NT2/D1 (cell line): ENCODE measurements around the gene DHFR2.

ENCODE experiments used
- SUZ12 ChIP-seq: IDR thresholded peaks from 2 replicates; pipeline ENCODE4 v1.6.1; 2011; ENCODE audit not compliant: insufficient read length, insufficient read depth; ENCODE audit errors: extremely low read depth
- YY1 ChIP-seq: IDR thresholded peaks from 2 replicates; pipeline ENCODE4 v1.6.1; 2011; ENCODE audit not compliant: insufficient read length, insufficient read depth
- ZNF274 ChIP-seq: IDR thresholded peaks from 2 replicates; pipeline ENCODE4 v1.6.1; 2011; ENCODE audit warnings: mild to moderate bottlenecking, low read depth, low read length

DNA sequence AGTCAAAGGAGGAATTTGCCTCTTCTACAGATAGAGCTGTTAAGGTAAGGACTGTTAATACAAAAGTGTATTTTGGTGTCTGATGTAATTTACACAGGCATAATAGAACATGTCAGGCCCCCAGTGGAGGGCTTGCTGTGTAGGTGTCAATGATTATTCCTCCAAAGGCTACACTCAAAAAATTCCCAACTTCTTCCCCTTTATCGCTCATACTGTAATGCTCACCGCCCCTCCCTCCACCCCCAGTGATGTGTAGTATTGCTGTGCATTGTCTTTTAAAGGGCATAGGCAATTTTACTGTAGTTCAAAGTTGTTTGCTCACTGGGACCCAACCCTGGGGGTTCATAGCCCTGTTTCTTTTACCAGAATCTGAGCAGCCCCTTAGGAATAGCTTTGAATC lies 32.4 kb upstream of the DHFR2 start:
- TF ChIP-seq ZNF274, result no peak
- no peak for TF ChIP-seq YY1
- no peak for TF ChIP-seq SUZ12
